HG03558 (cell line): ENCODE results near the gene RBM19.

Experiments
- ATAC-seq: cut with Tn5 transposase; IDR thresholded peaks from one replicate; pipeline ENCODE4 v1.9.1; 2021; ENCODE audit warnings: moderate number of reproducible peaks; ENCODE audit not compliant: unreplicated experiment; ENCODE audit errors: extremely low read depth

RBM19 gene

DNA sequence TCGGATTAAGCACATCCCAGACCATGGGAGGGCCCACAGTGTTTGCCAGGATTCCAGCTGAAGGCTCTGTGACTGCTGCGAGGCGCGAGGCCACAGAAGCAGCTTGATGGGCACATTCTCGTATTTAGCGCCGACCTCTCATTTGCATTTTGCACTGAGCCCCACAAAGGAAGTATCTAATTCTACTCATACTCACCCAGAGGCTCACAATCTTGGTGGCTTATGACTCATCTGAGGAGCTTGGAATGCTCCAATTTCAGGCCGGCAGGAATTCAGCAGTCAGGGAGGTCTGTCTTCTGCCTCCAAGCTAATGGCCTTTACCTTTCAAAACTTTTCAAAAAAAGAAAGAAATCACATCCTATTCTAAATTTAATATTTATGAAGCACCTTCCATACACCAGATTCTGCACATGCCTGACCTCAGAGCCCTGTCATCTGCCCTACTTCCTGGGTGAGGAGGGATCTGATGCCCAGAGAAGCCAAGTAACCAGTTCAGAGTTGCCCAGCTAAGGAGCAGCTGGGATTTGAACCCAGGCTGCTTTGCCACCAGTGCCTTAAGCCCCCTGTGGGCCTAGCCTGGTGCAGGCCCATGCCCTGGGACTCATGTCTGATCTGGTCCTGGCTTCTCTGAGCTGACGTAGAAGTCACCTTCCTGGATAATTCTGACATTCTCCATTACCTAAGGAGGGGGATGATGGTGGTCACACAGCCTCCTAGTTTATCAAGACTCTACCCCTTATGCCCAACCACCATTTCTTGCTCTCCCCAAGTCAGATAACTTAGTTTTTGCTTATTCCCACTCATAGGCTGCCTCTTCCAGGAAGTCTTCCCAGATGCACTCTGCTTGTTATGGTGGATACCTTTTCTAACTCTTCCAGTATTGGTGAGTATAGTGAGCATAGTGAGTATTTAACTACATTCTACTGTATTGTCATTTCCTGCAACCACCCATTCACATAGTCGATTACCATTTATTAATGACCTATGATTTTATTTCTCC is 198.9 kb downstream of the RBM19 start:
- ATAC-seq, result no peak
